SK-N-SH (cell line): ENCODE measurements around the gene DPP4.

ENCODE experiments used
- CTCF ChIP-seq: fragments of 200-600 bp; sonication (generic); IDR thresholded peaks from 2 replicates; pipeline ENCODE4 v1.6.1; 2017; ENCODE audit warnings: antibody characterized with exemption, mild to moderate bottlenecking, moderate library complexity
- EP300 ChIP-seq, 2 experiments: IDR thresholded peaks; 2 replicates each; pipeline versions ENCODE4 v1.4.0 to v1.6.1; 2012; ENCODE audit warnings: borderline replicate concordance in 1 of 2, low read depth in 1 of 2, low read length in 1 of 2
- GABPA ChIP-seq: IDR thresholded peaks from 2 replicates; pipeline ENCODE4 v1.4.0; 2012; ENCODE audit warnings: low read depth, mild to moderate bottlenecking
- IRF3 ChIP-seq: fragments of 150-350 bp; IDR thresholded peaks from 2 replicates; pipeline ENCODE4 v1.6.1; 2016; ENCODE audit warnings: mild to moderate bottlenecking, low read depth, low read length
- MAX ChIP-seq: IDR thresholded peaks from 2 replicates; pipeline ENCODE4 v1.4.0; 2012; ENCODE audit warnings: low read depth
- NFIC ChIP-seq: IDR thresholded peaks from 2 replicates; pipeline ENCODE4 v1.4.0; 2012; ENCODE audit warnings: borderline replicate concordance
- RAD21 ChIP-seq: IDR thresholded peaks from 2 replicates; pipeline ENCODE4 v1.6.1; 2012; ENCODE audit warnings: mild to moderate bottlenecking, low read length
- REST ChIP-seq: IDR thresholded peaks from 2 replicates; pipeline ENCODE4 v1.6.1; 2012; ENCODE audit warnings: mild to moderate bottlenecking, low read depth, low read length, moderate library complexity
- SIN3A ChIP-seq: IDR thresholded peaks from 2 replicates; pipeline ENCODE4 v1.6.1; 2012; ENCODE audit warnings: low read depth, mild to moderate bottlenecking, low read length, moderate library complexity, borderline replicate concordance
- SMC3 ChIP-seq: IDR thresholded peaks from 2 replicates; pipeline ENCODE4 v1.6.1; 2012; ENCODE audit warnings: low read depth, low read length, improper control_type of control experiment
- TAF1 ChIP-seq: IDR thresholded peaks from 2 replicates; pipeline ENCODE4 v1.6.1; 2012; ENCODE audit warnings: low read depth, mild to moderate bottlenecking, low read length, moderate library complexity, borderline replicate concordance

- no peak for TF ChIP-seq TAF1
- no peak for TF ChIP-seq MAX
- TF ChIP-seq CTCF = no peak
- no peak for TF ChIP-seq EP300 (IDR thresholded peaks at IDR 0.05; ENCODE audit: borderline replicate concordance in 1 of 2, low read depth in 1 of 2, low read length in 1 of 2)
- TF ChIP-seq SIN3A = no peak
- TF ChIP-seq SMC3 = no peak
- no peak for TF ChIP-seq NFIC
- no peak for TF ChIP-seq GABPA
- no peak for TF ChIP-seq RAD21
- TF ChIP-seq REST = no peak
- no peak for TF ChIP-seq IRF3
These were observed 3.0 kb downstream of the DPP4 start for GRCh38 chr2:162071001-162071400.
